CD4-positive, alpha-beta T cell treated with Interleukin-17A for 4 hours (primary cell): ENCODE measurements around the gene DTNBP1.

Experiments
- DNase-seq: peaks from one replicate; pipeline ENCODE4 v3.0.0-alpha.2; 2020; ENCODE audit warnings: mixed read lengths

Gene DTNBP1, protein sequence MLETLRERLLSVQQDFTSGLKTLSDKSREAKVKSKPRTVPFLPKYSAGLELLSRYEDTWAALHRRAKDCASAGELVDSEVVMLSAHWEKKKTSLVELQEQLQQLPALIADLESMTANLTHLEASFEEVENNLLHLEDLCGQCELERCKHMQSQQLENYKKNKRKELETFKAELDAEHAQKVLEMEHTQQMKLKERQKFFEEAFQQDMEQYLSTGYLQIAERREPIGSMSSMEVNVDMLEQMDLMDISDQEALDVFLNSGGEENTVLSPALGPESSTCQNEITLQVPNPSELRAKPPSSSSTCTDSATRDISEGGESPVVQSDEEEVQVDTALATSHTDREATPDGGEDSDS

DNA sequence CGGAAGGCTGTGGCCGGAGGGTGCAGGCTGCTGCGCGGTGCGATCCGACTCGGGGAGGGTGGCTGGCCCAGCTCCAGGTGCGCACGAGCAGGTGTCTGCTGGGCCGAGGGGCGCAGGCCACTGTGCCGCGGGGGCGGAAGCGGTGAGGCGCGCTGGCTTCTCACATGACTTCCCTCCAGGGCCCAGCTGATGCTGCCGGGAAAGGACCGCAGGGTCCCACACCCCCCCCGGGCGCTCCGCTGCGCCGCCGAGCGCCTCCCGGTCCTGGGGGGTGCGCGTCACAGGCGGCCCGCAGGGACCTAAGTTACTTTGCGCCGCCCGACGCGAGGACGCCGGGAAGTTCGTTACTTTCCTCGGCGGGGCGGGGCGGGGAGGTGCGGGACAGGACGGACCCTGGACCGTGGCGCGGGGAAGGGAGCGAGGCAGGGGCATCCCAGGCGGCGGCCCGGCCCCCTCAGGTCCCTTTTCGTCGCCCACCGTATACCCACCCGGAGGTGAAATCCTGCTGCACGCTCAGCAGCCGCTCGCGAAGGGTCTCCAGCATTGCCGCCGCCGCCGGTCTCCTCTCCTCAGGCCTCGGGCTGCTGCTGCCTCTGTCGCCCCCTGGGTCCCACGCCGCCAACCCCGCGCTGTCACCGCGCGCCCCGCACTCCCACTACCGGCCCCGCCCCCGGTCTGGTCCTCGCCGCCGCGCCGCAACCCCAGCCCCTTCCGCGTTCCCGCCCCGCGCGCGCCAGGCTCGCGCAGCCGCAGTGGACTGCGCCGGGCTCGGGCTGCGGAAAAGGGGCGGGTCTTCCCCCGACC is at the start of gene DTNBP1:
DTNBP1 (minus strand) TSS at position 703 of the 804 bp plus-strand sequence; CDS start at position 544, 159 bp downstream.
- peak; percentile 87 for DNase-seq

DNA sequence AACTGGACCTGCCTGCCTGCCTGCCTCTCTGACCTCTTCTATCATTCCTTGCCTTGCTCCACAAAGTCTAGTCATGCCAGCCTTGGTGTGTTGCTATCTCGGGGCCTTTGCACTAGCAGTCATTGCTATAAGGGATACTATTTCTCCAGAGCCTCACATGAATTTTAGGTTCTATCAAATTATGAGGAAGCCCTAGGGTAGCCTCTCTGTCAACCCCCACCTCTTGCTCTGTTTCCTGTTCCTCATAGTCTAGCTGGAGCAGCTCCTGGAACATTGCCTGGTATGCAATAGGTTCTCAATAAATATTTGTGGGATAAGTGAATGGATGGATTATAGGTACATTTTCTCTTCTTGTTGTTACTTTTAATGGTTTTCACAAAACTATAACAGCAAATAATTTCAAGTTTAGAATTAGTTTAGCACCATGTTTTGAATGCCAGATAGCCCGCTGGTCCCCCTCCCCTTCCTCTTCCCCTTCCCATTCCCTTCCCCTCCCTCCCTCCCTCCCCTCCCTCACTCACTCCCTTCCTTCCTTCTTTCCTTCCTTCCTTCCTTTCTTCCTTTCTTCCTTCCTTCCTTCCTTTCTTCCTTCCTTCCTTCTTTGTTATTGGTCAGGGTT is 46.9 kb upstream of the DTNBP1 start:
- no peak for DNase-seq

DNA sequence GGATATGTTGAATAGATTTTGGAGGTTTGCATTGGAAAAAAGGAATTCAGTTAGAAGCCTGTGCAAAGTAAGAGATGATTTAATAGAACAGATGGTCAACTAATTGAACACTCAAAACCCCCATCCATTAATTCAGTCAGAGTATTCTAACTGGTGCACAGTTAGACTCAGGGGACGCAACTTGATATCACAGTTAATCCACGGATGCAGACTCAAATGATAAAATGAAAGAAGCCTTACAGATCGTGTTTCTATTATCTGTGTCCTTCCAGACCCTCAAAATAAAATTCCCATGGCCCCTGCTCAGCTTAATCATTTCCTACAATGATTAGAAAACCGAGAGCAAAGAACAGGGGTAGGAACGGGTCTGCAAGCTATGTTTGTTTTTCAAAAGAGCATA is 45.4 kb upstream of the DTNBP1 start:
- DNase-seq: no peak

DNA sequence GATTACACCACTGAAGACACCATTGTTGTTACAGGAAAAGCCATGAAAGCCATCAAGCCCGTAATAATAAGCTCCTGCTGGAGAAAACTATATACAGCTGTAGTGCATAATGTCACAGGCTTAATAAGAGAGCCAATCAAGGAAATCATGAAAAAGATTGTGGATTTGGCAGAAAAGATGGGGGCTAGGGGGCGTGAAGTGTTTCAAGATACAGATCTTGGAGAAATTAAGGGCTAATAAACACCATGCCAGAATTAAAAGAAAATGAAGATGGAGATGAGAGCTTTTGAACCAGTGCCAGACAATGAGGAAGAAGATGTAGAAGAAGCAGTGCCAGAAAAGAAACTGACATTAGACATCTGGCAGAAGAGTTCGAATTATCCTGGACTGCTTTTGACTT is 43.2 kb upstream of the DTNBP1 start:
- no peak for DNase-seq

DNA sequence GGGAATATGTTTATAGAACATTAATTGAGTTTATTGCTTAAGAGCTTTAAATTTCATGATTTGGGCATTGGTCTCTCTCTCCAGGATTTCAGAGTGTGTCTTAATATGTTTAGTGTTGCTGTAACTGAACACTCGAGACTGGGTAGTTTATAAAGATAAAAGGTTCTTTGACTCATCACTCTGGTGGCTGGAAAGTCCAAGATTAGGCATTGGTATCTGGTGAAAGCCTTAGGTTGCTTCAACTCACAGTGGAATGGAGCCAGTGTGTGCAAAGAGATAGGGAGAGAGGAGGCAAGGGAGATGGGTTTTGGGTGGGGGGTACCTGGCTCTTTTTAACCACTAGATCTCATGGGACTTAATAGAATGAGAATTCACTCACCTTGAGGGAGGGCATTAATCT is 35.6 kb upstream of the DTNBP1 start:
- DNase-seq: no peak

DNA sequence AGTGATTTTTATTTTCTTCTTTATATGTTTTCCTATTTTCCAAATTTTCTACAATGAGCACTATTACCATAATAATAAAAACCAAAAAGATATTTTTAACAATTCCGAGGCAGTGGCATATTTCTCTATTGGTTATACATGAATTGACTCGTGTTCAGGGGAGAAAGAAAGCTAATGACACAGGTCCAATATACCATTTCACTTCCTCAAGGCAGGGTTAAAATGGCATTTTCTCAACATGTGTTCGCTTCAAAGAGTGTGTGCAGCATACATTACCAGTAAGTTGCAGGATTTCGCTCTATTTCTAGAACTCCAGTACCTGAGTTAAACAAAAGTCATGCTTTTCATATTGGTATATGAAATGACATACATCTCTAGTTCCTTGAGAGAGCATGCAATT is 35.1 kb upstream of the DTNBP1 start:
- DNase-seq: no peak

DNA sequence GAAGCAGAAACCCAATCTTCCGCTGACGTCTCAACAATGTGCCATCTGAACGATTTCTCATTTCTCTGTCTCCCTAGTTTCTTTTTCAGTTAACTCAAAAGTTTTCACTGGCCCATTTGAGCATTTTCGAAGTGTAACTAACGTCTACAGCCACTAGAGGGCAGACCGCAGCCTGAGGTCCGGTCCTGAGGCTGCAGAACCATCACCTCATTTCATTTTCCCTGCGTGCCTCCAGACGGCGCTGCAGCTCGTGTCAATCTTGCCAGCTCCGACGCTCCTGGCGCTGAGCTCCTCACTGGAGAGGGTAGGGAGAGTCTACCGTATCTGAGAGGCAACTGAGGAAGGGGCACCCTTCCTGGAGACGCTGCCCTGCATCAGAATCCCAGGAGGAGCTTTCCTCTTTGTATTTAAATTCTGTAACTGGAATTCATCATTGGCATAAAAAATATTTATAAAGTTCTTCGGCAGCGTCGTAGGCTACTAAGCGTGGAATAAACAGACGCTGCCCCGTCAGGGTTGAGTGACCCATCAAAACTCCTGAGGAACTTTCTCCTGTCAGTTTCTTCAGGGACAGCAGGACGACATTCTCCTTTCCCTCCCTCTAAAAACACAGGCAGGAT is 28.5 kb upstream of the DTNBP1 start:
- DNase-seq: peak; percentile 80

DNA sequence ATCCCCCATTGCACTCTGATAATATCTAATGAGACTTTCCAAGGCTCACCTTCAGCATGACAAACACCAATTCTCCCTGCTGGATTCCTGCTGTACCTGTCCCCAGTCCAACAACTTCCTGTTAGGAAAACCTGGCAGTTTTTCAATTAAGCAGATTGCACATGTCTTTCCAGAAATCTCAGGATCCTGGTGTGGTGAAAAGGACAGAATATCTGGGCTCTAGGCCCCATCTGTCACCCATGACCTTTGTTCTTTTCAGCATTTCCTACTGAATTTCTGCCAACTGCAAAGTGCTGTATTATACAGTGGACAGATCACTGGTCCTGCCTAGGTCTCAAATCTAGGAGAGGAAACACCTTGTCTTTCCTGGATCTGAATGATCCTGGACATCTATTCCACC is 27.7 kb upstream of the DTNBP1 start:
- DNase-seq: no peak

DNA sequence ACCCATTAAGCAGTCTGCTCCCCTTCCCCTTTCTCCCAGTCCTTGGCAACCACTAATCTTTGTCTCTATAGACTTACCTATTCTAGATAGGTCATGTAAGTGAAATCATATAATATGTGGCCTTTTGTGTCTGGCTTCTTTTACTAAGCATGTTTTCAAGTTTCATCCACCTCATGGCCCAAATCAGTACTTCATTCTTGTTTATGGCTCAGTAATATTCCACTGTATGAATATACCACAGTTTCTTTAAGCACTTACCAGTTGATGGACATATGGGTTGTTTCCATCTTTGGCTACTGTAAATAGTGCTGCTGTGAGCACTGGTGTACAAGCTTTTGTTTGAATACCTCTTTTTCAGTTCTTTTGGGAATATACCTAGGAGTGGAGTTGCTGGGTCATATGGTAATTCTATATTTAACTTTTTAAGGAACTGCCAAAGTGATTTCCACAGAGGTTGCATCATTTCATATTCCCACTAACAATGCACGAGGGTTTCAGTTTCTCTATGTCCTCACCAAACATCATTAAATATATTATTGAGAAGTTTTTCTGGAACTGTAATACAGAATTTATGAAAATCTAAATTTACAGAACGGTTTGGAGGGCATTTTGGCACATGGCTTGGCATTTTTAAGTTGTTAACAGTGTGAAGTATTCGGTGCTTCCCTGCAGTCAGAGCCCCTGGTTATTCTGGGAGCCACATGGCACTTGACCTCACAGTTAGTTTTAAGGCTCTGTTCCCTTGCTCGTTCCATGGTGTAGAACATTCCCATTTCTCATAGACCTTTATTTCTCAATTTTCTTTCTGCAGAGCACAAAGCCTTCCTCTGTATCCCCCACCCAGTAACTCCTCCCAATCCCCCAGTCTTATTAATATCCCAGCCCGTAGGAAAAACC is 27.0 kb upstream of the DTNBP1 start:
- DNase-seq: no peak

DNA sequence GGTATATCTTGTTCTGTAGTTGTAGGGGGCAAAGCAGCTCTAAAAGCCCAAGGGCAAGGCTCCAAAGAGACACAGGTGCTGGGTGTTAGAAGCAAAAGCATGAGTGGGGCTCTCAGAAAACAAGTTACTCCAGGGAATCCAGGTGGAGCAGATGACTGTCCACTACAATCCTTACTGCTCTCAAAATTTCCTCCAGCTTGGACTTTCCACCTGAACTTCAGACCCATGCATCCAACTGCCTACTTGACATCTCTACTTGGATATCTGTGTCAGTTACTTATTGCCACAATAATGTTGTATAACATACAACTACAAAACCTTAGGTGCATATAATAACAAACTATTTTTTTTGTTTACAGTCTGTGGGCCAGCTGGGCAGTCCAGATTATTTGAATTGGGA is 22.8 kb upstream of the DTNBP1 start:
- DNase-seq: no peak

DNA sequence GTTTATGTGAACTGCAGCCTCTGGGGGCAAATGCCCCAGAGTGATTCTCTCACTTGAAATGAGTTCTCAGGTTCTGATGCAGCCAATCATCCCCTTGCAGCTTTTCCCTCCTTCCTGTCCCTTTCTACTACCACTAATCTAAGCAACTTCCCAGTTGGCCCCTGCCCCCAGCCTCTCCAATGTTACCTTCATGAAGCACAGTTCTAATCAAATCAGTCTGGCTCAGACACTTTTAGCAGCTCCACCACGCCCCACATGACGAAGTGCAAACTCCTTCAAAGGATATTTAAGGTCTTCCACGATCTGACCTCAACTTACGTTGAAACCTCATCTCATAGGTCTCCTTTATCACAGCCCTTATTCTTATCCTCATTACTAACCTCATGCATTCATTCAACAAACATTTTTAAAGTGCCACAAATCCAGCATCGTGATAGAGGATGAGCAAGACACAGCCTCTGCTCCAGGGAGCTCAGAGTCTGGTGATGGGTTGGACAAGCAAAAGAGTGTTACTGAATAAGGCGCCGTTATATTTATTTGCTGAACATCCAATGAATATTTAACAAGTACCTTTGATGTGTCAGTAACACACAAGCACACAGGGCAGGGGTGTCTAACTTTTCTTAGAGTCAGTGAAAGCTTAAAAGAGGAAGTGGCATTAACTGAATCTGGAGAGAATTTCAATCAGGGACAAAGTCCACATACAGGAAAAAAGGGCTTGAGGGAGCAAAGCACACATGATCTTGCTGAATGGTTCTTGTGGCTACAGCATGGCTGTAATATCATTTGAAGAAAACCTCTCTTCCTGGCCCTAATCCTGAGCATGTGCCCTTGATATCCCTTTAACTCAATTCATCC is 20.4 kb upstream of the DTNBP1 start:
- DNase-seq: no peak

DNA sequence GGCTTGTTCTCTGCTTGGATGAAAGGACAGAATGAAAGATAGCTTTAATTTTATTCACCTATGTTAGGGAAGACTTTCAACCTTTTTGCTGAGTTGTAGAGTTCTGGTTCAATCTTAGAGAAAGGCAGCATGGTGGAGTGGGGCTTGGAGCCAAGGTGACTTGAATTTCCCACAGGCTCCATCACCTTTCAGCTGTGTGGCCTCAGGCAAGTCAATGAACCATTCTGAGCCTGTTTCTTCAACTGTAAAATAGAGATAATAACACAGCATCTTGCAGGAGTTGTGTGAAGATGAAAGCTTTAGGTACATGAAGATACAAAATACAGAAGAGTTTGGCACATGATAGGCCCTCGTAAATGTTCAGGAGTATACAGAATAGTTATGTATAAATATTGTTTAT is 19.1 kb upstream of the DTNBP1 start:
- DNase-seq: no peak

DNA sequence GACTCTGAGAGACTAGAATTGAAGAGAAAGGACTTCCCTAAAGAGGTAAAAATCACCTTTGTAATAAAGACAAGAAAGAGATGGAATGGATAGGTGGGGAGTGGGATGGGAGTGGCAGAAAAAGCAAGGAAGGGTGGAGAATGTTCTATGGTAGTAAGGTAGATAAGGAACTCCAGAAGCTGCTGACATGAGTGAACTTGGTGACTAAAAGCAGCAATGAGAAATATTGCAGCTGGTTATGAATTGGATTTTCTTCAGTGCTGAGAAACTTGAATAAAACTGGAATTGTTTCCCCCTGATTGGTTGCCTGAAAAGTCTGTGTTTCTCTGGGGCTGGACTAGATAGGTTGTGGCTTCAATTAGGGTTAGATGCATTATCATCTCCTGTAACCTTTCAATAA is 15.7 kb upstream of the DTNBP1 start:
- DNase-seq: no peak

DNA sequence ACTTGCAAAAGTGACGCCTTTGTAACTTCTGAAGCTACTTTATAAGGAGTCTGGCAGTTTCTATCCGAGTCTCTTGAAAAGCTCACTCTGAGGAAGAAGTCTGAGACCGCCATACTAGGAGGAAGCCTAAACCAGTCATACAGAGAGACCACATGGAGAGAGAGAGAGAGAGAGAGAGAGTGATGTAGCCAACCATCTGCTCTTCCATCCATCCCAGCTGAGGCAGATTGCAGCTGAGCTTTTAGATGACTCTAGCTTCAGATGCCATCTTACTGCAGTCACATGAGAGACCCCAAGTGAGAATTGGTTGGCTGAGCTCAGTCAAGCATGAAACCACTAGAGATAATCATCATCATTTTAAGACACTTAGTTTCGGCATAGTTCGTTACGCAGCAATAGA is 15.0 kb upstream of the DTNBP1 start:
- no peak for DNase-seq

DNA sequence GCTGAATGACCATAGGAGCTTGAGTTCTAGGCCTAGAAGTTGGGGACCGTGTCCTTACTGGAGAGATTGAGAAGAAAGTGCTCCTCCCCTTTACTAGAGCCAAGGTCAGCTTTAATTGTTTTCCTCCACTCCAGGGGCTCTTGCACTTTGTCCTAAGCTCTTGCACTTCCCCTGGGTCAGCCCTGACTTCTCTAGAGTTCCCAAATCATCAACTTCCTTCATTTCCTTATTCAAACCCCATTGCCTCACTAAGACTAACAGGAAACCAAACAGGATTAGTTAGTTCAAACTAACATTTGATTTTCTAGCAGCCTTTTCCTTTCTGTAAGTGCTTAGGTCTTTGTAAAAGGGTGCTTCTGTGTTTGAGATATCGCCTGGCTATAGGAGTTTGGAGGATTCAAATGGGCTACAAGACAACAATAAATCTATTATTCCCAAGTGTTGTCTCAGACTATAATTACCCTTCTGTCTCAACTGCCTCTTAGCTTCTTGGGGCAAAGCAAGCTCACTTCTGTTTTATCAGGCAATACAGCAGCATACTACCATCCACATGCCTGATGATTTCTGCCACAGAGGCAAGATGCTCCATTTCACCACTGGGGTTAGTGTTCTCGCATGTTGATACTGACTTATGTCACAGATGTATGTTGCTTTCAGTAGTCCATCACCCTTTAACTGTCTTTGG is 12.8 kb upstream of the DTNBP1 start:
- DNase-seq: no peak

DNA sequence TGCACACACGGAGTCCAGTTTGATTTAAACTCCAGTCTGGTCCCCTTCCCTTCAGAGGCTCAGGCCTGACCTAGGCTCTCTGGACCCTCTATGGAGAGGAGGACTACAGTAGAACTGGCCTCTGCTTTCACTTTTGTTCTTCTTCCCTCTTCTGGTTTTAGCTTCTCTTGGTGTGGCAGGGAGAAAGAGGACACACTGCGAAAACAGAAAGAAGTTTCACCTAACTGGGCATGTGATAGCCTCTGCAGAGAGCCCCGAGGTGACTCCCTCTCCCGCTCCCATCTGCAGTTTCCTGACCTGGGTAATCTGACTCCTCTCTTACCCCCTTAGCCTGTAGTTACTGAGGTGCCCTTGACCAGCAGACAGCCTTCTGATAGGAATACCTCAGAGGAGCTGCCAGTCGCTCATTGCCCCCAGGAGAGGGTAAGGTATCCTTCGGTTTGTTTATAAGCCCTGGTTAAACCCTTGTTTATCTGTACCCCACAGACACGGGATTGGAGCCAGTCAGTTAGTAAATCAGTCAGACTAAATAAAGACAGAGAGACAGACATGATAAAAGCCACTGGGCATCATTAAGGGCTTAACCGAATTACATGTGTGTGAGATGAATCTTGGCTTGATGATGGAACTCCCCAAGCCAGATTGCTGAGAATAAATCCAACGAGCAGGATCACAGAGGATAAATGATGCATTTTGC is 12.0 kb upstream of the DTNBP1 start:
- no peak for DNase-seq

DNA sequence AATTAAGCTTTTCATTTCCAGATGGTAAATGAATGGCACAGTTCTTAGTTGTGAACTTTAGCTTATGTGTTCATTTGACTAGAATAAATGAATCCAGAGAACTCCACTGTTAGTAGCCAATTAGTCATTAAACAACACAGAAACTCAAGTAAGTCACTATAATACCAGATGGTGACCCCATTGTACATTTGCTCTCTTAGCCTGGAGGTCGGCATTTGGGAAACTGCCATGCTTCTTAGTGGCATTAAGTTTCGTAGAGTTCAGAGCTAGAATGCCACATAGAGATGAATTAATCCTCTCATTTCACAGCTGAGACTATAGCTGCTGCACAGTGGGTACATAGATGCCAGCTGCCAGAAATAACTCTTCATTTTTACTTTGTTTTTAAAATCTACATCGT is 10.8 kb upstream of the DTNBP1 start:
- no peak for DNase-seq

DNA sequence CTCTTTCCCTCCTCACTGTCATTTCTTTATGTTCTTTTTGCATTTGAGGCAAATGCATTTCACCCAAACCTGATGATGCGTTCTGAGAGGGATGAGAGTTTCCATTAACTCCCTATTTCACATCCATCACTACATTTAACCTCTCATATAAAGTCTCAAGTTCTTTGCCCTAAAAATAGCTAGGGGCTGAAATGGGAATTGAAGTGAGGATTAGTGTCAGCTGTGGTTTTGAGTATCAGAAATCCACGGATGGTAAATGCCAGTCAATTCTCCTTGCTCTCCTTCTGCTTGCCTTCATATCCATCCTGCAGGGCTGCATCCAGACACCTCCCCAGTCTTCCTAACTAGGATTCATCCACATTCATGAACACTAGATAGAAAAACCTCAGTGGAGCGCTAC is 10.0 kb upstream of the DTNBP1 start:
- no peak for DNase-seq

DNA sequence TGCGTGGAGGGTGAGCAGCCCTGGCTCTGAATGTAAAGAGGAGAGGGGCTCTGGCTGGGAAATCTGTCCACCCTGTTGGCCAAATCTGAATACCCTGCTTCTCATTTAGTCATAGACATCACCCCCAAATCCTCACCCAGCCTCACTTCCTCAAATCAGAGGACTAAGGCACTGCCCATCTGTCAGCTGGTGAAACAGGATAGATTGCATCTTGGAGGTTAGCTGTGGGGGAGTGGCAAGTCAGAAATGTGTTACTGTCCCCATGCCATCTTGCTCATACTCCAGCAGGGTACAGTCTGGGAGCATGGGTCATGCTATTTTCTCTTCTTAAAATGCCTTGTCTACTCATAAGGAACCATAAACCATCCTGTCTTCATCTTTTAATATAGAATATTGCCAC is 9.5 kb upstream of the DTNBP1 start:
- no peak for DNase-seq

DNA sequence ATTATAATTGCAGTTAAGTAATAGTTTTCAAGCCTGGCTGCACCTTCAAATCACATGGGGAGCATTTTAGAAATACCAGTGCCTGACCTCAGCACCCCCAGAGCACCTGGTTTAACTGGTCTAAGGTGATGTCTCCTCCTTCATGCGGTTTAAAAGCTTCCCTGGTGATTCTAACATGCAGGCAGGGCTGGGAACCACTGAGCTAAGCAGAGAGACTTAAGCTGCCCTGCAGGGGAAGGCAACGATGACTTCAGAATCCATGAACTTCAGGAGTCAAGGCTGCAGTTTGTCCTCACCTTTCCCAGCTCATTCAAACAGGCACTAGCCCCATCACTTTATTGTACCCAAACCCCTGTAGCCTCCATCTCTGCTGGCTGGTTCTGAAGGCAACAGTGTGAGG is 6.1 kb upstream of the DTNBP1 start:
- no peak for DNase-seq
